HG03280 (cell line): ENCODE data around the gene SPAG16.

Experiments used
- ATAC-seq: cut with Tn5 transposase; IDR thresholded peaks from one replicate; pipeline ENCODE4 v1.9.1; 2021; ENCODE audit warnings: mild to moderate bottlenecking, moderate library complexity; ENCODE audit not compliant: unreplicated experiment

SPAG16 gene

DNA sequence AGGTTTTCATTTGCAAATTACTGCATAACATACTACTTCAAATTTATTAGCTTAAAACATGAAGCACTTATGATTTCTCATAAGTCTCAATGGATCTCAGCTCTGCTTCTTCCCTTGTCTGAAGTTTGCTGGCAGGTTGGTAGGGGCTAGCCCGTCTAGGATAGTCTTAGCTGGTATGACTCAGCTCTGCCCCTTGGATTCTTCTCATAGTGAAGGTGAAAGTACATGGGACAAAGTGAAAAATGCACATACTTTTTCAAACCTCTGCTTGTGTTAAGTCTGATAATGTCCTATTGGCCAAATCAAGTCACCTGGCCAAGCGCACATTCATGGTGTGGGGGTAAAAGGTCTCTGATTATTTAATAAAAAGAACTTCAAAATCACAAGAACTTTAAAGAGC is 941.8 kb downstream of the SPAG16 start:
- ATAC-seq, result no peak

DNA sequence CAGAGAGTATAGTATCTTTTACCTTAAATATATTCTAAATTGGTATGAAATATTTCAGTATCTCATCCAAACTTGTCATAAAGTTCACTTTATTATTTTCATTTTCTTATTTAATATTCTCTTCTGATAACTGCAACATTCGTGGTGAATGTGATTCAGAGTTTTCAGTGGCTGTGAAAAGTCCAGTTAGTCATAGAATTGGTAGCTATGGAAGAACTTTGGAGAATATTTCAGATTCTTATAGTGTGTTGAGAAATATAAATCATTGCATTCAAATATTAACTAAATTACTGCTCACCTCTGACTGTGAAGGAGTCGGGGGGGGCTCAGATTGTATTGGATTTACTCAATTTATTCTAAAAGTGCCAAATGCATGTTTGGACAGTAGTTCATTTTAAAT is 948.0 kb downstream of the SPAG16 start:
- ATAC-seq, result no peak

DNA sequence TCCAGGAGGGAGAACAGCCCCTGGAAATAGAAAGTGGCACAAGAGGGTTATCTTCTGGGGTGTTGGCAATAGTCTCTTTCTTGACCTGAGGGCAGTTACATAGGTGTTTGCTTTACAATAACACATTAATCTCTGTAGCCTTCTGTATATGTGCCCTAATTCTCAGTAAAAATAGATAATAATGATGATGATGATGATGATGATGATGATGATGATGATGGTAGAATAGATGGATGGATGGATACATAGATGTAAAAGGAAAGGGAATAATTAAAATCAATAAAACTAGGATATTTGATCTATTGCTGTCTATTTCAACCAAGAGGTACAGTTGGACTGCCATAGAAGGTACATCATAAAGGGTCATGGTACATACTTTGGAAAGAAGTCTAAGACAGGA is 948.9 kb downstream of the SPAG16 start:
- no peak for ATAC-seq

DNA sequence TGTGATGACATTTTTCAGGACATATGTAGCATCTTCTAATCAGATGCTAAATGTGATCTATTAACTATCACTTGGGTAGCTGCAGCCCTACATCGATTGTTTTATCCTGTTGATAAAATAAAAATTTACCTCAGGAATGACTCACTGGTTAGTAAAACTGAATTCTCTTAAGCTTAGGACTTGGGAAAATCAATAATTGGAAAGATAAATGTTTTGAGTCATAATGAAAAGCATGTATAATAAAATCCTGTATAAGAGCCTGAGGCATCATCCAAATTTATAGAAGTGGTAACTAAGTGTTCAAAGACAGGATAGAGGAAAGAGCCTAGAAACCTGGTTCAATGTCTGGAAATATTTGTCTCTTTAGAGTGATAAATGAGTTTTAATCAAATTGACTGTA is 958.5 kb downstream of the SPAG16 start:
- ATAC-seq, result no peak

DNA sequence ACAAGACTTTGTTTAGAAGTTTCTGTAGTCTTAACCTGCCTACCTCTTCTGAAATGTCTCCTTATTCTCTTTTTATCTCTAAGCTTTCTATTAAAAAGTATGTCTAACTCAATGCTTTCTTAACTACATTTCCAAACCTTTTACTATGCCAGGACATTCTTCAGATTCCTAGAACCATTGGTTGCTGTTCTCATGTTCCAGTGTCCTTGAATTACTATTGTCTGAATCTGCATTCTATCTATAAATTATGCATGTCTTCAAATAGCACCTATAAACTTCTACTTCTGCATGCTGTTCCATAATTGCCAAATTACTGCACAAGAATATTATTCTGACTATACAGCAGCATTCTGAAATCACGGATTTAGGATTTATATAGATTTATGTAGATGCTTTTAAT is 960.6 kb downstream of the SPAG16 start:
- no peak for ATAC-seq

DNA sequence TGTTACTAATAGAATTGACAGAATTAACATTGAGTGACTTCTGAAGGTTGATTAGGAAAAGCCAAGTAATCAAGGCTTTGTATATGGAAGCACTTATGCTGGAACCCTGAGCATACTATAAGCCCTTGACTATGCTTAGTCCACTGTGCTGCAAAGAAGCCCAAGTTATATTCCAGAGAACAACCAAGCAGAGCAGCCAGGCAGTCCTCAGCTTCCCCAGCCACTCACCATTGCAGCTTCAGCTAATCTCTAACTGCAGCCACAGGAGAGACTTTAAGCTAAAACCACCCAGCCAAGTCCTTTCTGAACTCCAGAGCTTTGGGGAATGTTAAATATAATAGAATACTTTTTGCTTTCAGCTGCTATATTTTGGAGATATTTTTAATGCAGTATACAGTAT is 962.2 kb downstream of the SPAG16 start:
- no peak for ATAC-seq

DNA sequence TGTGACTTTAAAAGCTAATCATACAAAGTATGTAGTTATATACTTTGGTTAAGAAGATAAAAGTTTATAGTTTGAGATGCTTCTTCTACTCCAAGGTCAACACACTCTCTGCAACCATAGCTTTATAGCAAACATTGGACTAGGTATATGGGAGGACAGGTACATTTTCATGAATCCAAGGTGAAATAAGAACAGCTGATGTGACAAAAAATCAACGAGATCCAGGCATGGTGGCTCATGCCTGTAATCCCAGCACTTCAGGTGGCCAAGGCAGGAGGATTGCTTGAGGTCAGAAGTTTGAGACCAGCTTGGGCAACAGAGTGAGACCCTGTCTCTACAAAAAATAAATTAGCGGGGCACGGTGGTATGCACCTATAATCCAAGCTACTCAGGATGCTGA is 963.3 kb downstream of the SPAG16 start:
- no peak for ATAC-seq

DNA sequence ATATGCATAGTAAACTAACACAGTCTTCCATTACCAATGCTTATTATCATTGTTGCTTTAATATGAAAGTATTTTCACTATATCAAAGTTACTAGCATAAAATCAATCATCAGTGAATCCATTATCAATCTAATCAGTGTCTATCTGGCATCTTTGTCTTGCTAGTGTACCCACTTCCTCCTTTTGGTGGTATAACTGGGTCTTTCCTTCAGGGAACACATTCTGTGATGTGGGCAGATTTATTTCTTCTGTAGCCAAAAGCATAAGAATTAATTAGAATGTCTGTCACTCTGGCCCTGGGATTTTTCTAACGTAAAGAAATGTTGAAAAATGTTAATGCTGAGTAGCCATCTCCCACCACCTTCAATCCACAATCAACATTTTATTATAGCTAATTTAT is 970.8 kb downstream of the SPAG16 start:
- no peak for ATAC-seq

DNA sequence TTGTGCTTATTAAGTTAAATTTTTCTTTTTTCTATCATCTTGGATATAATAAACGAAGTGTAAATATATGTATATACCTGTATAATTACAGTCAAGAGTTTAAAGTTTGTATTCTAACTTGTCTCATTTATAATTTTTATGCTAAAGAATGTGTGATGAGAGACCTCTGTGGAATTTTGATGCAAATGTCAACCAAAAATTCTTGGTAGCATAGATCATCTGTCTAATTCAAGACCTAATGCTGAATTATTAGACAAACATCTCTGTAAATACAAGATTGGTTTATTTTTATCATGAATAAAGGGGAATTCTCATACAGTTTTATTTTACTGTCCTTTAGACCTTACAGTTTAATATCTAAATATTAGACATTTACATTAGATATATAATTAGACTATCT is 977.4 kb downstream of the SPAG16 start:
- no peak for ATAC-seq

DNA sequence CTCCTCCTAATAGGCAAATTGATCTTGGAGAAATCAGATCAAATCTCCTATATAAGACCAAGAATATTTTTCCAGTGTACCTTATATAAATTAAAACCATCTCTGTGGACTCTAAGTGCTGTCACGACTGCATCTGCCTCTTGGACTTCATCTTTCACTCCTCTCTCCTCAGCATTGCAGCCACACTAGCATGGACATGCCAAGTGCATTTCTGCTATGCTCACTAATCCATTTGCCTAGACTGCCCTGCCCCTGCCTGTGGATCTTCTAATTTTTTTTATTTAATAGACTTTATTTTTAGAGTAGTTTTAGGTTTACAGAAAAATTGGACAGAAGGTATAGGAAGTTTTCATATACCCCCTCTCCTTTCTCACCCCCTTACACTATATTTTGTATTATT is 979.9 kb downstream of the SPAG16 start:
- ATAC-seq, result no peak

DNA sequence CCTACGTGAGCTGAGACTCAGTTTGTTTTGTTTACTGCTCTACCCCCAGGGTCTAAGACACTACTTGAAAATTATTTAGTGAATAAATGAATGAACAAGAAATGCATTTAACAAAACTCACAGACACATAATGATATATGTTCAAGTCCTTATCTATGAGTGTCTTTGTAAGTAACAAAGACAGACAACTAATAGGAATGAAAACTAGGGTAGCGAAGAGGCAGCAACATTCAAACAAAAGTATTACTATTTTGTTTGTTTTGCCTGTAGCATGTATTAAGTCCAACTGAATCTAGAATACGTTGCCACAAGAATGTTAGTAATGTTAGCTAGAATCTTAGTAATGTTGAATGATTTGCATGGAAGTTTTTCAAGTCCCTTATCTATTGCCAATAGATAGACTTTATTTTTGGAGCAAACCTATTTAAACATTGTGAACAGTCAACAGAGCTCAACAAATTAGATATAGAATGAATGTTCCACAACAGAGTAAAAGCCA is 981.8 kb downstream of the SPAG16 start:
- no peak for ATAC-seq

DNA sequence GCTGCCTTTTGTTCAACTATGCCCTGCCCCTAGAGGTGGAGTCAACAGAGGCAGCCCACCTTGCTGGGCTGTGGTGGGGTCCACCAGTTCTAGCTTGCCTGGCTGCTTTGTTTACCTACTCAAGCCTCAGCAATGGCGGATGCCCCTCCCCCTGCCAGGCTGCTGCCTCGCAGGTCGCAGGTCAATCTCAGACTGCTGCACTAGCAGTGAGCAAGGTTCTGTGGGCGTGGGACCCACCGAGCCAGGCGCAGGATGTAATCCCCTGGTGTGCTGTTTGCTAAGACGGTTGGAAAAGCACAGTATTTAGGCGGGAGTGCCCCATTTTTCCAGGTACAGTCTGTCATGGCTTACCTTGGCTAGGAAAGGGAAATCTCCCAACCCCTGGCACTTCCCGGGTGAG is 993.6 kb downstream of the SPAG16 start:
- ATAC-seq, result no peak

DNA sequence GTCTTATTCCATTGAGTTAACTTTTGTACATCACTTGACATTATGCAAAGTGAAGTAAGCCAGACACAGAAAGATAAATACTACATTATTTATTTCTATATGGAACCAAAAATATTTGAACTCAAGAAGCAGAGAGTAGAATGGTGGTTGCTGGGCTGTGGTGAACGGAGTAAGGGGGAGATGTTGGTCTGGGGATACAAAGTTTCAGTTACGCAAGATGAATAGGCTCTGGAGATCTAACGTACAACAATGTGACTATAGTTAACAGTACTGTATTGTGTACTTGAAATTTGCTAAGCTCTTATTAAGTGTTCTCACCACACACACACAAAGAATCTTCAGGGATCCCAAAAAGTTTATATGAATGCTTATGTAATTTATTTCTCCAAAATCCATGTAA is 1001.7 kb downstream of the SPAG16 start:
- no peak for ATAC-seq

DNA sequence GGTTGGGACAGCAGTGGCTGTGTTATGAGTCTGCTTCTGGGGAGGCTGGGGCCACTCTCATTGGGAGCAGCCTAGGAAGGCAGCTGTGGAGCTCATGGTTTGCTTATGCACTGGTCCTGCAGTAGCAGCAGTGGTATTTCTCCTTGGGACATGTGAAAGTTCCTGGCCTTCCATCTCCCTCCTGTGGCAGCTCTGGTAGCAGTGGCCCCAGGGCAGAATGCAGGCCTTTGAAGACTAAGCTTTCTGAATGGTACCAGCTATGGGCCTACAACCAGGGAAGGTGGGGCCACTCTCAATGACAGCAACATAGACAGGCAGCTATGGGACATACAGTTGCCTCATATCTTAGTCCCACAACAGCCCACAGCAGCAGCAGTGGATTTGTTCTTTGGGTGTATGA is 1009.3 kb downstream of the SPAG16 start:
- ATAC-seq, result no peak

DNA sequence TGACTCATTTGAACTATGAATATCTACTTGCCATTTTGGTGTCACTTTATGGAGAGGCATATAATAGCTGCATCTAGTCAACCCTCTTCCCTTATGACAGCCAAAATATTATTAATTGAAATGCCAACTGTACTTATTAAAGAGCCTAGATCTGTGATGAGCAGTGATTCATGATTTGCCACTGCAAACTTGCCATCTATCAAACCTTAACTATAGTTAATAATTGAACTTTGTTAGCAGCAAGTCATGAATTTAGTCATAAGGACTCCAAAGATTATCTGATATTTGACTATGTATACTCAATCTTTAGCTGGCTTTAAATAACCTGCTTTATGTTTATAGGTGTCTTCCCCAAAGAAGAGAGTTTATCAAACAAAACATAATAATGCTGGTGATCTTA is 1010.2 kb downstream of the SPAG16 start:
- ATAC-seq, result no peak

DNA sequence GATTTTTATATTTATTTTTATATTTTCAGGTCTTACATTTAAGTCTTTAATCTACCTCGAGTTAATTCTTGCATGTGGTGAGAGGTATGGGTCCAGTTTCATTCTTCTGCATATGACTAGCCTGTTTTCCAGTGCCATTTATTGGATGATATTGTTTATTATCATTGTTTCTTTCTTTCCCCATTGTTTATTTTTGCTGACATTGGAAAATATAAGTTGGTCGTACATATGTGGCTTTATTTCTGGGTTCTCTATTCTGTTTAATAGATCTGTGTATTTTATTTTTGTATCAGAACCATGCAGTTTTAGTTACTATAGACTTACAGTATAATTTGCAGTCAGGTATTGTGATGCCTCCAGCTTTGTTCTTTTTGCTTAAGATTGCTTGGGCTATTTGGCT is 1013.2 kb downstream of the SPAG16 start:
- no peak for ATAC-seq

DNA sequence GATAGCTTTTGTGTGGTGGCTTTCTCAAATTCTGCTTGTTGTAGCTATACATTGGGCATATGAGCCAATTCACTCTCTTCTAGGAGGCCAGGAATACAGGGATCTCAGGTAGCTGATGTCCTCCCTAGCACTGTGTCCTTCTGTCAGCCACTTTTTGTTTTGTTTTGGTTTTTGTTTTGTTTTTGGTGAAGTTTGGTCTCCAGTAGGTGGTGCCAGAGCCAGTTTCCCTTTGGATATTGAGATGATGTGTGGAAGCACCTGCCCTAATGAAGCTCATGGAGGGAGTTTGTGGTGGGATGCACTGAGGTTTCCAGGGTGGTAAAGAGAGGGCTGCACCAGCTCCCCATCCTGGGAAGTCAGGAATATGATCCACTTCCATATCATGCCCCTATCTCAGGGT is 1026.1 kb downstream of the SPAG16 start:
- ATAC-seq, result peak; percentile 65

DNA sequence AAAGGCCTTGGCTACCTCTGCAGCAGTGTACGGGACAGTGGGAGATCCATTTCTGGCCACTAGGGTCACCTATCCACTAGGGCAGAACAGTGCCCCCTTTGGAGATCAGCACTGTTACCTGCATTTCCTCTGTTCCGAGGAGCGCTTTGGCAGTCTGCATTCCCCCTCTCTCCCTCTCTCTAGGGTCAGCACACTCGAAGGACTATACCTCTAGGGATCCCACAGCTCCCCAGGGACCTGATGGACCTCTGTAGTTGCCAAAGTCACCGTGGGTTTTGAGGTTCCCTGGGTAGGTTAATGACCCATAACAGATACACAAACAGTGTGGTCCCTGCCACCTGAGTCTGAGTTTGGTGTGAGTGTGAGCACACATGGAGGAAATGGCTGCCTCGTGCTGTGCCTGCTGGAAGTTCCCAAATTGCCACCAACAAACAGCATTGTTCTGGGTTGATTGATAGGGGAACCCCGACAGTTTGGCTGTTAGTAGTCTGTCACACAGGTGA is 1026.8 kb downstream of the SPAG16 start:
- ATAC-seq, result peak; percentile 67

DNA sequence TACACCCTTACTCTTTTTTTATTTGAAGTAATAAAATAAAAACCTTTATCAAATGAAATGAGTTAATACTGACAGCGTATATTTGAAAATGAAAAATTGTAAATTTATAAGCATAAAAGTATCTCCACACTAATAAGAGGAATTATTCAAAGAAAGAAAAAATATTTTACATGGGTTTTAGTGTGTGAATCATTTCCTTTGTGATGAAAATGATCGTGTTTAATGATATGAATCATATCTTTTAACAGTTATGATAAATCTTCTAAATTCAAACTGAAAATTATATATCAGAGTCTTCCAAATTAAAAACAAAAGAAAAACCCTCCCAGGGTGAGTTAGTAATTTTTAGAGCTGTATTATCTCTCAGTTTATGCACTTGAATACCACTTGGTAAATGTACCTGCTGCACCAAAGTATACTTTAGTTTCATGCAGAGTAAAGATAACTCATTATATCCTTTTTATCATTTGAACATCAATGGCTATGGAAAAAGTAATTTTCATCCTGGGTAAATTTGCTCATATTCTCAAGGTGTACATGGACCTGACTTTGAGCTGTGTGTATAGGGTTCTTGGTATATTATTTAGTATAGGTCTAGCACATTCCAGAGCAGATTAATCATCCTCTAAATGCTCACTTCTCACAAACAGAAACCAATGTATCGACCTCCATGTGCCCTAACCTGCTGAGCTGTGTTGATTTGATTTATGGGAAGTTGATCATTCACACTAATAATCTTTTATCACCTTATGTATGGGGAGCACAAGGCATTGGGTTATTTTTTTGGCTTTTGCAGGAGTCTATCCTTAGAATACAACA is 1027.9 kb downstream of the SPAG16 start:
- no peak for ATAC-seq

DNA sequence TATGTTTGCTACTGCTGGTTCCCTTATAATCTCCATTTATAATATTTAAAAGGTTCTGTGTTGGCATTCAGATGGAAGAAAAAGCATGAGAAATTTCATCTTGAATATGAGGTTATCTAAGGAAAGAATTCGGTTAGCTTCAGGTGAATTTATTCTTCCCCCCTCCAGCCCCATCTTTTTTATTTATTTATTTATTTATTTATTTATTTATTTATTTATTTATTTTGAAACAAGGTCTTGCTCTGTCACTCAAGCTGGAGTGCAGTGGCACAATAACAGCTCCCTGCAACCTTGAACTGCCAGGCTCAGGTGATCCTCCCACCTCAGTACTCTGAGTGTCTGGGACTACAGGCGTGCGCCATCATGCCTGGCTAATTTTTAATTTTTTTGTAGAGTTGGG is 1031.1 kb downstream of the SPAG16 start:
- no peak for ATAC-seq

DNA sequence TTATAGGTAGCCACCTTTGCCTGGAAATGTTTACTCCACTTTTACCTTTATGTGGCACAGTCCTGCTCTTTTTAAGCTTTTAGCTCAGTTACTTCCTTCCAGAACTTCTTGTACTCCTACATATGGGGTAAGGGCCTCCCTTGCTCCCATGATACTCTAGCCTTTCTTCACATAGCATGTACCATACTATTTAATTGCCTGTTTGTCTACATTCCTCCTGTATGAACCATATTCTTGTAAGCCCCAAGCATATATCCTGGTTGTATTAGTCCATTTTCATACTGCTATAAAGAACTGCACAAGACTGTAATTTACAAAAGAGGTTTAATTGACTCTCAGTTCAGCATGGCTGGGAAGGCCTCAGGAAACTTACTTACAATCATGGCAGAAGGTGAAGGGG is 1035.9 kb downstream of the SPAG16 start:
- ATAC-seq, result no peak

DNA sequence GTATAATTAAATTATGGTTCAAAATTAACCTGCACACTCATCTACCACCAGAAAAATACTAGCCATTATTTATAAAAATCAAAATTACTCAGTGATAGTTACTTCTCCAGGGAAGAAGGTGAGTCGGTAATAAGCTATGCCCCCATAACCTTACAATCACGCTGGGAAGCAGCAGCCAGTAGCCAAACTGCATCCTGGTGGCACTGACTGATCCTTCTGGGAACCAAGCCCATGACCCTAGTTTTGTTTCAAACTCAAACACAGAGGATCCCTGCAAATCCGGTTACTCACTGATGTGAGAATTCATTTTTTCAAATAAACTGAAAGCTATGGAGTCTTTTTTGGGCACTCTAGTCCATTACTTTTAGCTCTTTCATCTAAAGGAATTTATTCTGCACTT is 1038.4 kb downstream of the SPAG16 start:
- ATAC-seq, result no peak

DNA sequence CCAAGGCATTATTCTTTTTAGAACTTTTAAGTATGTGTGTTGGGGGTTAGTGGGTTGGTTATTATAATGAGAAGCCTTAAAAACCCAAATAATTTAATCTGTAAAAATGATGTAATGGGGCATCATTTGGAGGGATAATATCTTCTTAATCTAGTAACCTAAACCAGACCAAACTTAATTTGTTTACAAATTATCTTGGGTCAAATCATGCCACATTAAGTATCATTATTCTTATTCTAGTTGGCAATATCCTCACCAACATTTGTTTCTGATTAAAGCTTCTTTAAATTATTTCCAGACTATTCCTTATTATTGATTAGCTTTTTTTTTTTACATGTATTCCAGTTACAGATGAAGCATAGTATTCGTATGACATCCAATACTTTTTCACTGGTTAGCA is 1041.1 kb downstream of the SPAG16 start:
- ATAC-seq, result no peak
